GM21723 (cell line): ENCODE results near the gene CTR9.
A peak's percentile ranks its signal among the peaks of the same experiment; 100 is the strongest.

Source experiments
- ATAC-seq: cut with Tn5 transposase; IDR thresholded peaks from one replicate; pipeline ENCODE4 v1.9.1; 2021; ENCODE audit warnings: mild to moderate bottlenecking, moderate library complexity; ENCODE audit not compliant: unreplicated experiment

Gene CTR9

DNA sequence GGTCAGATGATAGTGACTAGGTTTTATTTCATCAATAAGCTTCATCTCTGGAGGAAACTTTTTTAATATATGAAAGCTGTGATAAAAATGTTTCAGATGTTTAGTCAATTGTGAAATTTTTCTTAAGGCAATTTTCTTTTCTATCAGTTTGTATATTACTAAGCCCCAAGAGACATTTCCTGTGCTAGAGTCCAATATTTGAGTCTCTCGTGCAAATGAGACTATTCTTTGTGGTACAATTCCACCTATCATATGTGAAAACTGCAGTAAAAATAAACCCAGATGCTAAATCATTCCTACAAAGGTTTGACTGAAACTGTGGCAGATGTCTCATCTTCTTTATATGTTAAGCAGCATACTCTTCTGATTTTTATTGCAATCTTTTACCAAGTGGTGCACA lies 28.0 kb downstream of the CTR9 start:
- no peak for ATAC-seq

DNA sequence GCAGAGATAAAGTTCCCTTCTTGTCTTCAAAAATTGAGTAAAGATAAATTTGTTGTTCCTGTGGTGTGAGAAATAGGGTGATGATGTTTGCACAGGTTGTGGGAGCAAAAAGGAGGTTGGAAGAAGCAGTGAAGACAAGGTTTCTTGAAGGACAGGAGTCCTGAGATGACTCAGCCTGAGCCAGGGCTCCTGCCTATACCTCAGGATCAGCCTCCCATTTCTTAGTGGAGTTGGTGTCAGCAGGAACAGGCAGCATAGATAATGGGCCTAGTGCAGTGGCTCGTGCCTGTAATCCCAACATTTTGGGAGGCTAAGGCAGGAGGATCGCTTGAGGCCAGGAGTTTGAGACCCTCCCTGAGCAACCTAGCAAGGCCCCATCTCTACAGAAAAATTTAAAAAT lies 29.0 kb downstream of the CTR9 start:
- no peak for ATAC-seq

- ATAC-seq = no peak
These were observed 33.4 kb downstream of the CTR9 start for GRCh38 chr11:10784232-10785145.

GRCh38 chr11:10785146-10785474 lies 34.1 kb downstream of the CTR9 start:
- no peak for ATAC-seq

DNA sequence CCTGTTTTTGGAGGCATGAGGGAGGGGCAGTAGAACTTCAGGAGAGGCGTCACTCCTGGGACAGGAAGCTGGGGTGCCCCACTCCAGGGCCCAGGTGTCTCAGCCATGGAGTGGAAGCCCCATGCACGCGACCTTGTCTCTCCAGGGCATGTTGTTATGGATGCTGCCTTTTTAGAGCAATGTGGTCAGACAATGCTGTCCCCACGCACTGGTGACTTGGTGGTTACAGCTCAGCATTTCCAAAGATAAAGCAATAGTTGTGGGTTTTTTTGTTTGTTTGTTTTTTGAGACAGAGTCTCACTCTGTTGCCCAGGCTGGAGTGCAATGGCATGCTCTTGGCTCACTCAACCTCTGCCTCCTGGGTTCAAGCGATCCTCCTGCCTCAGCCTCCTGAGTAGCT lies 35.4 kb downstream of the CTR9 start:
- no peak for ATAC-seq

GRCh38 chr11:10792385-10793068 lies 41.5 kb downstream of the CTR9 start:
- peak; percentile 92 for ATAC-seq

- no peak for ATAC-seq
These were observed 42.6 kb downstream of the CTR9 start for GRCh38 chr11:10793470-10794255.

GRCh38 chr11:10796191-10796590 lies 45.1 kb downstream of the CTR9 start:
- no peak for ATAC-seq

GRCh38 chr11:10797001-10797400 lies 46.0 kb downstream of the CTR9 start:
- ATAC-seq = no peak

DNA sequence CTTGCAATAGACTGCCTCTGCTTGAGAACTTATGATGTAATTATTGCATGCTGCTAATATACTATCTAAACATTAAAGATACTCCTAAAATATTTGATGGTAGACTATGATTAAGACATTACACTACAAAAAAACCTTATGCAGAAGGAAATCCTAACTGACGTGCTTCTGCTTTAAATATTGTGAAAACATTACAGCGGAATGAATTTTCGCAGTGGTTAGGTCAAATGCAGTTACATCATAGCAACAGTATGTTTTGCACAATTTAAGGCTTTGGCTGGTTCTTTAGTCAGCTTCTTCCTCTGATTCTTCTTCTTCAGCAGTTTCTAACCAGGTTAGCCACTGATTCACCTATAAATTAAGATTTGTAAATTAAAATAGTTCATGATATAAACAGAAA lies 46.5 kb downstream of the CTR9 start:
- ATAC-seq = no peak

DNA sequence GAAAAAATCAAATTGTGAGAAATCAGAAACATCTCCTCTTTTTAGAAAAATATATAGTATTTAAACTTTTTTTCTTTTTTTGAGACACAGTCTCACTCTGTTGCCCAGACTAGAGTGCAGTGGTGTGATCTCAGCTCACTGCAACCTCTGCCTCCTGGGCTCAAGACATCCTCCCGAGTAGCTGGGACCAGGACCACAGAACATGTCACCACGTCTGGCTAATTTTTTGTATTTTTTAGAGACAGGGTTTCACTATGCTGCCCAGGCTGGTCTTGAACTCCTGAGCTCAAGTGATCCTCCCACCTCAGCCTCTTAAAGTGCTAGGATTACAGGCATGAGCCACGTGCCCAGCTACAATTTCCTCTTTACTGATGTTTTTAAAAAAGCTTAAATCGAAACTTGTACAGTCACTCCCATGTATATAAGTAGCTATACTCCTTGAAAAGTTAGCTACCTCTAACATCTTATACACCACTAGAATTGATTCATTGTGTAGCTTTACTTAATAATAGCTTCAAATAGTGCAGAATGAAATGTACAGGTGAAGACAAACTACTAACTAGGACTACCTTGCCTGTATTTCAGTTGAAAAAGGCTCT lies 47.4 kb downstream of the CTR9 start:
- no peak for ATAC-seq

- no peak for ATAC-seq
These were observed 49.2 kb downstream of the CTR9 start for GRCh38 chr11:10800292-10800691.

DNA sequence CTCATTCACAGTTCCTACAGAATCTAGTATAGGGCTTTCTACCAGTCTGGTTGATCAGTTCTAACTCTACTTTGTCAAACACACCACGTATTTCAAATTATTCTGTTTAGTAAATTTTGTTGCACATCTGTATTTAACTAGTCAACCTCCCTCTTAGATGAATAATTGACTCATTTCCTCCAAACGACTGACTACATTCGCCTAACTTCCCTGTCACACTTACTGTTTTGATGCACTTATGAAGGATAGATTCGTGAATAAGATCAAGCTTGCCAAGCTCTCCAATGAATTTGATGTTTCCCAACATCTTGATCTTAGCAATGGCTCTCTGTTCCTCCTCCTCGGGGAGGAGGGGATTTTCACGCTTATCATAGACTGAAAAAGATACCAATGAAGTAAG lies 52.6 kb downstream of the CTR9 start:
- no peak for ATAC-seq

- no peak for ATAC-seq
These were observed 54.7 kb downstream of the CTR9 start for GRCh38 chr11:10805741-10806140.

- no peak for ATAC-seq
These were observed 55.2 kb downstream of the CTR9 start for GRCh38 chr11:10806206-10806605.

DNA sequence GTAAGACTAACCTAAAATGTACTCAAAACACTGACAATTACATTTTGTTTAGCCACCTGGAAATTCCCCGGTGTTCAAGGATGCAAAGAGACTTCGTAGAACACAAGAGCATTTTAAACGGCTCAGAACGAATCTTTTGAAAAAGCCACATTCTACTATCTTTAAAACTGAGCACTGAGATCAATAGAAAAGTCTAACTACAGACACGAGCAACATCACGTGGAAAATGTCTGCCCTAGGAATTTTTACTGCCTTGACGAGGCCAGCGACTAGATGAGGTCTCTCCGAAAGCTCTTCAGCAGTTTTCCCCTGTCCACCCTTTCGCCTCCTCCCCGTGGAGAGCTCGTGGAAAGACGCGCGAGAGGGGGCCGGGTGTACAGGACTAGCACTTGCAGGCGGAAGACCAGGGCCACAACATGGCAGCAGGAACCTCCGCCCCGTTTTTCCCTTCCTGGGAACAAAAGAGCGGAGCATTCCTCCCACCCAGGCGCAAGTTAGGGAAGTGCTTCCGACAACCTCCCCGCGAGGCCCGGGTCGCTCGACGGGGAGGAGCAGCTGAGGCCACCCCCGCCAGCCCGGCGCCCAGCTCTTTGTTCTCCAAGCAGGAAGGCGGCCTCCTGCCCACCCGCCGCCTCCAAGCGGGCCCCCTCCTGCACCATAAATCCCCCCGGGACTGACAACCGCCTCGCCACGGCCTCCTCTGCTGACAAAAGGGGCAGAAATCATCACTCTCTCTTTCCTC lies 56.6 kb downstream of the CTR9 start:
- peak; percentile 17 for ATAC-seq

GRCh38 chr11:10808235-10808552 lies 57.1 kb downstream of the CTR9 start:
- ATAC-seq = no peak

- peak; percentile 93 for ATAC-seq
These were observed 57.7 kb downstream of the CTR9 start, which contains the start of gene EIF4G2 for GRCh38 chr11:10808553-10809372. Gene EIF4G2, minus strand, starts transcription at chr11:10808926.

DNA sequence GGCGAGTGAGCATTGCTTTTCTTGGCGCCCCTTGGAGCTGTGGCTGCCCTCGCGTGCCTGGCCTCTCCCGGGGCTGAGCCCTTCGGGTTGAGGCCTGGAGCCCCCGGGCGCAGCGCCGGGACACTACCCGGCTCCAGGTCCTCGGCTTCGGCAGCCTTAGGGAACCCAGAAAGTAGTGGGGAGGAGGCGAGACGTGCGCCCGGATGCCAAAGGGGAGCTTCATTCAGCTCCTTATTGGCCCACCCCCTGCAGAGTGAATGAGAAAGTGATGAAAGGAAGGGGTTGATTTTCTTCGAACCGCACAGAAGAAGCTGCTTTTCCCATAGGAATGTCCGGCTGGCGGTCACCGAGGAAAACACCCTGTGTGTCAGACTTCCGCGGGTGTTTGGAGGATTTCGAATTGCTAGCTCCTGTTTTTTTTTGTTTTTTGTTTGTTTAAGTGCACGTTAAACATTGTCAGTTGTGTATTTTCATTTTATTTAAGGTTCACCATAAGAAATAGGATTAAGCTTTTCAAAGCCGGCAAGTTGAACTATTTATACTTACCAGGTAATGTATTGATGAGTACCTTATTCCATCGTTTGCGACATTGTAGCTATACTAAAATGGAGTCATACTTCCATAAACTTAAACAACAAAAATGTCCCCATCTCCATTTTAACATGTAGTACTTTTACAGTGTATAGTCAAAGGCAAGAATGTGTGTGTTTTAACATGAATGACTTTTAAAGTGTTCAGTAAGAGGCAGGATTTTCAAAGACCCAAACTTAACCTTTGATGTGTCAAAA lies 58.5 kb downstream of the CTR9 start:
- peak; percentile 25 for ATAC-seq
